Gastrocnemius medialis (tissue), 4 donors: ENCODE results near the gene UNC5B. TPM values are rescaled to one million over a fixed set of nuclear protein-coding genes. Genes with fewer than 3 reads are reported as not detected.

Experiments
- ATAC-seq, 2 donors: fragments of 150-250 bp; one replicate each; pipeline ENCODE4 v1.9.1; 2016
- DNase-seq, 2 donors: peaks; one replicate each; pipeline ENCODE4 v3.0.0-alpha.2; 2019
- H3K27ac ChIP-seq, 4 donors: fragments of 200-600 bp; sonication (generic); 1 replicate in 1 of 4; 2 replicates in 3 of 4; pipeline ENCODE4 v1.5.1; 2016 to 2018; ENCODE audit warnings: mild to moderate bottlenecking in 2 of 4, moderate library complexity in 1 of 4
- H3K27me3 ChIP-seq, 3 donors: fragments of 200-600 bp; sonication (generic) in 2 of 3; 1 replicate in 1 of 3; 2 replicates in 2 of 3; pipeline versions ENCODE4 v1.5.1 to v1.6.0; 2016 to 2019; ENCODE audit warnings: mild to moderate bottlenecking in 1 of 3, moderate library complexity in 1 of 3
- H3K36me3 ChIP-seq, 2 donors: fragments of 200-600 bp; sonication (generic) in 1 of 2; one replicate each; pipeline ENCODE4 v1.5.1; 2017 to 2018
- H3K4me1 ChIP-seq, 2 donors: fragments of 200-600 bp; sonication (generic) in 1 of 2; one replicate each; pipeline ENCODE4 v1.5.1; 2016 to 2017; ENCODE audit warnings: mild to moderate bottlenecking in 2 of 2
- H3K4me3 ChIP-seq, 4 donors: fragments of 200-600 bp; sonication (generic) in 3 of 4; 1 replicate in 1 of 4; 2 replicates in 3 of 4; pipeline ENCODE4 v1.5.1; 2016 to 2019; ENCODE audit warnings: mild to moderate bottlenecking in 2 of 4
- H3K9me3 ChIP-seq, 3 donors: fragments of 200-600 bp; sonication (generic) in 2 of 3; 1 replicate in 1 of 3; 2 replicates in 2 of 3; pipeline ENCODE4 v1.5.1; 2016 to 2019
- CTCF ChIP-seq, 5 experiments: fragments of 450-650 bp in 3 of 5; fragments of 200-600 bp in 2 of 5; sonication (generic) in 2 of 5; IDR thresholded peaks in 4 of 5; conservative IDR thresholded peaks in 1 of 5; 1 replicate in 4 of 5; 2 replicates in 1 of 5; pipeline ENCODE4 v1.5.1; 2016 to 2019; ENCODE audit warnings: antibody characterized with exemption in 5 of 5, mild to moderate bottlenecking in 3 of 5, moderate library complexity in 3 of 5
- POLR2A ChIP-seq, 2 donors: fragments of 450-650 bp; IDR thresholded peaks; one replicate each; pipeline ENCODE4 v1.6.1; 2017; ENCODE audit warnings: antibody characterized with exemption in 2 of 2, mild to moderate bottlenecking in 2 of 2, moderate library complexity in 2 of 2
- in situ Hi-C, 4 donors: fragments of 200-750 bp; cut with MboI; loops; one replicate each; pipeline versions ENCODE4 v1.15.0 to v1.8.0; 2017; ENCODE audit warnings: low sequenced_read_pairs in 4 of 4
- intact Hi-C: fragments of 100-400 bp; cut with DNase I; formaldehyde crosslinking; loops from one replicate; pipeline ENCODE4 v1.15.1; 2023; ENCODE audit warnings: low total_unique reads
- total RNA-seq, 4 donors: library from RNA; depleted of rRNA; stranded (reverse); fragments of >200 nt; gene quantifications; one replicate each; pipeline versions ENCODE4 v1.1.0 to v1.2.3, GENCODE V29; 2016

The UNC5B gene
- total RNA-seq, 4 donors from 2014 or later: 0.65 to 1.2 (median 0.90) TPM

- Histone ChIP-seq H3K27ac (no peak overlapping the region), H3K4me1 (peaks cover 0 to 5% of the 10 kb centered on the region in 2 donors), H3K27me3 (no peaks in the 10 kb centered on the region), H3K4me3 (no peak overlapping the region), H3K36me3 (no peaks in the 10 kb centered on the region), H3K9me3 (no peaks in the 10 kb centered on the region)
- TF ChIP-seq CTCF (IDR thresholded peaks at IDR 0.05 in 4 of 5, conservative IDR thresholded peaks at IDR 0.05 in 1 of 5): no peak
- TF ChIP-seq POLR2A (IDR thresholded peaks at IDR 0.05): no peak
- intact Hi-C loops (no loop called here), in situ Hi-C loops (loop anchor here in 2 of 4 donors (5.0 to 10.0 kb wide), 3 partner anchors 80 to 282 kb away; no protein-coding TSS in a partner anchor)
- DNase-seq: no peak
- no peak for ATAC-seq
These were observed 7.6 kb upstream of the UNC5B start for GRCh38 chr10:71204746-71205145.

- no peak overlapping the region for H3K4me3 ChIP-seq
- H3K9me3 ChIP-seq: no peaks in the 10 kb centered on the region
- no peak overlapping the region for H3K27ac ChIP-seq
- intact Hi-C loops: no loop called here
- ATAC-seq (no peak), DNase-seq (no peak)
- in situ Hi-C loops: loop anchor here in 2 of 4 donors (5.0 to 10.0 kb wide), 3 partner anchors 79 to 283 kb away; no protein-coding TSS in a partner anchor
- H3K36me3 ChIP-seq: no peaks in the 10 kb centered on the region
- peaks cover 0 to 5% of the 10 kb centered on the region in 2 donors for H3K4me1 ChIP-seq
- H3K27me3 ChIP-seq: peaks cover 0 to 2% (median 0%) of the 10 kb centered on the region in 3 donors
- TF ChIP-seq POLR2A (IDR thresholded peaks at IDR 0.05) (no peak), CTCF (IDR thresholded peaks at IDR 0.05 in 4 of 5, conservative IDR thresholded peaks at IDR 0.05 in 1 of 5) (no peak)
These were observed 6.9 kb upstream of the UNC5B start for GRCh38 chr10:71205468-71205867.

- ATAC-seq: no peak
- H3K36me3 ChIP-seq: no peaks in the 10 kb centered on the region
- no peak for DNase-seq
- in situ Hi-C loops (loop anchor here in 2 of 4 donors (5.0 to 10.0 kb wide), 3 partner anchors 78 to 285 kb away; no protein-coding TSS in a partner anchor), intact Hi-C loops (no loop called here)
- H3K4me1 ChIP-seq: peaks cover 3 to 9% of the 10 kb centered on the region in 2 donors
- no peak overlapping the region for H3K27ac ChIP-seq
- H3K27me3 ChIP-seq: peaks cover 0 to 3% (median 0%) of the 10 kb centered on the region in 3 donors
- H3K9me3 ChIP-seq: no peaks in the 10 kb centered on the region
- TF ChIP-seq CTCF (IDR thresholded peaks at IDR 0.05 in 4 of 5, conservative IDR thresholded peaks at IDR 0.05 in 1 of 5) (no peak), POLR2A (IDR thresholded peaks at IDR 0.05) (no peak)
- H3K4me3 ChIP-seq: no peak overlapping the region
These were observed 5.5 kb upstream of the UNC5B start for GRCh38 chr10:71206911-71207310.

GRCh38 chr10:71207578-71207977, 4.8 kb upstream of the UNC5B start:
- DNase-seq (no peak), ATAC-seq (no peak)
- H3K4me3 ChIP-seq: no peak overlapping the region
- peaks cover 5 to 12% of the 10 kb centered on the region in 2 donors for H3K4me1 ChIP-seq
- TF ChIP-seq CTCF (IDR thresholded peaks at IDR 0.05 in 4 of 5, conservative IDR thresholded peaks at IDR 0.05 in 1 of 5) (no peak), POLR2A (IDR thresholded peaks at IDR 0.05) (no peak)
- in situ Hi-C loops: loop anchor here in 2 of 4 donors (5.0 to 10.0 kb wide), 3 partner anchors 77 to 285 kb away; no protein-coding TSS in a partner anchor
- no peaks in the 10 kb centered on the region for H3K9me3 ChIP-seq
- peaks cover 0 to 3% (median 0%) of the 10 kb centered on the region in 3 donors for H3K27me3 ChIP-seq
- no peak overlapping the region for H3K27ac ChIP-seq
- H3K36me3 ChIP-seq: no peaks in the 10 kb centered on the region
- intact Hi-C loops: no loop called here
